ENCODE measurements around the gene TRPV5.

DNA sequence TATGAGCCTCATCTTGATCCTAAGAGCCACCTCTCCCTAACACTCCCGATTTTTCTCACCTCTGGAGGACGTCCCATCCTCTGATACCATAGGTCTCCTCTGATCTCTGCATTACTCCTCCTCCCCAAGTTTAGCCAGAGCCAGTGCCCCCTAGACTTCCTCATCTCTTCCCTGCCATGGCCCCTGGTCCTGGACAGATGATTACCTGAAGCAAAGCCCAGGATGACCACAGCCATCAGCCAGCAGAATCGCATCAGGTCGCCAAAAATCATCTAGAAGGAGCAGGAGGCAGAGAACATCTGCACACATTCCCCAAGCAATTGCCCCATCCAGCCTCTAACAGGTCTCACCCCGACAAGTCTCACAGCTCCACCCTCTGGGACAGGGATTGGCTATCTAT lies 59.7 kb downstream of the TRPV5 start:
- TF ChIP-seq, protein P1, sequence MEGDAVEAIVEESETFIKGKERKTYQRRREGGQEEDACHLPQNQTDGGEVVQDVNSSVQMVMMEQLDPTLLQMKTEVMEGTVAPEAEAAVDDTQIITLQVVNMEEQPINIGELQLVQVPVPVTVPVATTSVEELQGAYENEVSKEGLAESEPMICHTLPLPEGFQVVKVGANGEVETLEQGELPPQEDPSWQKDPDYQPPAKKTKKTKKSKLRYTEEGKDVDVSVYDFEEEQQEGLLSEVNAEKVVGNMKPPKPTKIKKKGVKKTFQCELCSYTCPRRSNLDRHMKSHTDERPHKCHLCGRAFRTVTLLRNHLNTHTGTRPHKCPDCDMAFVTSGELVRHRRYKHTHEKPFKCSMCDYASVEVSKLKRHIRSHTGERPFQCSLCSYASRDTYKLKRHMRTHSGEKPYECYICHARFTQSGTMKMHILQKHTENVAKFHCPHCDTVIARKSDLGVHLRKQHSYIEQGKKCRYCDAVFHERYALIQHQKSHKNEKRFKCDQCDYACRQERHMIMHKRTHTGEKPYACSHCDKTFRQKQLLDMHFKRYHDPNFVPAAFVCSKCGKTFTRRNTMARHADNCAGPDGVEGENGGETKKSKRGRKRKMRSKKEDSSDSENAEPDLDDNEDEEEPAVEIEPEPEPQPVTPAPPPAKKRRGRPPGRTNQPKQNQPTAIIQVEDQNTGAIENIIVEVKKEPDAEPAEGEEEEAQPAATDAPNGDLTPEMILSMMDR (conservative IDR thresholded peaks at IDR 0.05 in 1 of 2, IDR thresholded peaks at IDR 0.05 in 1 of 2; ENCODE audit: low read depth in 1 of 2, low read length in 2 of 2), result no peak
- TF ChIP-seq EZH2 (IDR thresholded peaks at IDR 0.05; ENCODE audit: low read length, missing control alignments), result no peak

All from fibroblast of lung (primary cell).